B cell (primary cell): ENCODE results near the gene UBL3. TPM values are rescaled to one million over a fixed set of nuclear protein-coding genes. Genes with fewer than 3 reads are reported as not detected.

Experiments
- ATAC-seq: fragments of 200-7000 bp; cut with Tn5 transposase; one replicate; pipeline ENCODE4 v1.10.0; 2021; ENCODE audit warnings: low read depth, mild to moderate bottlenecking, moderate number of reproducible peaks, moderate library complexity
- CTCF ChIA-PET: fragments of 350-600 bp; sonication (Branson Sonifier 250); formaldehyde crosslinking; loops from one replicate; lab custom pipeline; 2021; ENCODE audit warnings: antibody characterized with exemption, inconsistent platforms; lab: Charles Lee
- POLR2A ChIA-PET: fragments of 350-600 bp; sonication (Branson Sonifier 250); formaldehyde crosslinking; loops from one replicate; lab custom pipeline; 2021; ENCODE audit warnings: antibody characterized with exemption; lab: Charles Lee
- DNase-seq: peaks from one replicate; pipeline ENCODE4 v3.0.0; 2013
- H2AFZ ChIP-seq: 2 replicates; pipeline ENCODE4 v1.6.1; 2012; ENCODE audit warnings: mild to moderate bottlenecking, low read depth, low read length; ENCODE audit not compliant: insufficient read depth, poor library complexity, severe bottlenecking
- H3K27ac ChIP-seq, 2 donors: 1 replicate in 1 of 2; 2 replicates in 1 of 2; pipeline ENCODE4 v1.5.1; 2012 to 2013; ENCODE audit warnings: low read length in 2 of 2, mild to moderate bottlenecking in 2 of 2, moderate library complexity in 1 of 2
- H3K27me3 ChIP-seq, 4 experiments: fragments of 200-600 bp in 1 of 4; sonication (generic) in 1 of 4; replicated peaks in 1 of 4; 1 replicate in 2 of 4; 2 replicates in 2 of 4; pipeline versions ENCODE4 v1.6.1 to v1.7.0; 2013 to 2016; ENCODE audit warnings: low read length in 3 of 4, mild to moderate bottlenecking in 2 of 4, mixed read lengths in 1 of 4, moderate library complexity in 1 of 4; ENCODE audit not compliant: insufficient read depth in 4 of 4, control insufficient read depth in 3 of 4; ENCODE audit errors: control extremely low read depth in 1 of 4
- H3K36me3 ChIP-seq, 2 experiments: replicated peaks in 1 of 2; 1 replicate in 1 of 2; 2 replicates in 1 of 2; pipeline versions ENCODE4 v1.6.1 to v1.7.1; 2013; ENCODE audit warnings: low read length in 1 of 2; ENCODE audit not compliant: insufficient read depth in 2 of 2, control insufficient read depth in 1 of 2; ENCODE audit errors: control extremely low read depth in 1 of 2, extremely low read depth in 1 of 2
- H3K4me1 ChIP-seq, 2 donors: fragments of 200-600 bp in 1 of 2; sonication (generic) in 1 of 2; 1 replicate in 1 of 2; 2 replicates in 1 of 2; pipeline versions ENCODE4 v1.5.1 to v1.6.1; 2013 to 2017; ENCODE audit warnings: low read length in 2 of 2; ENCODE audit not compliant: control insufficient read depth in 2 of 2, insufficient read depth in 2 of 2
- H3K4me2 ChIP-seq: replicated peaks from 2 replicates; pipeline ENCODE3; 2012; ENCODE audit warnings: mild to moderate bottlenecking, low read depth, low read length; ENCODE audit not compliant: poor library complexity, severe bottlenecking
- H3K4me3 ChIP-seq, 5 experiments: fragments of 200-600 bp in 1 of 5; sonication (generic) in 1 of 5; 1 replicate in 3 of 5; 2 replicates in 2 of 5; pipeline versions ENCODE4 v1.5.1 to v1.7.0; 2011 to 2016; ENCODE audit warnings: low read length in 4 of 5, mild to moderate bottlenecking in 4 of 5, low read depth in 2 of 5, control low read depth in 1 of 5, moderate library complexity in 1 of 5; ENCODE audit not compliant: insufficient read depth in 1 of 5; ENCODE audit errors: control extremely low read depth in 1 of 5, extremely low read depth in 1 of 5
- H3K79me2 ChIP-seq: fragments of 200-600 bp; sonication (generic); one replicate; pipeline ENCODE4 v1.6.0; 2016; ENCODE audit warnings: low read length; ENCODE audit not compliant: control insufficient read depth, insufficient read depth
- H3K9ac ChIP-seq: fragments of 200-600 bp; sonication (generic); 2 replicates; pipeline ENCODE4 v1.6.1; 2017; ENCODE audit warnings: mild to moderate bottlenecking, low read length, moderate library complexity
- H3K9me3 ChIP-seq, 3 donors: one replicate each; pipeline versions ENCODE4 v1.6.1 to v1.7.1; 2013; ENCODE audit warnings: low read length in 2 of 3; ENCODE audit not compliant: control insufficient read depth in 2 of 3, insufficient read depth in 1 of 3; ENCODE audit errors: control extremely low read depth in 1 of 3
- H4K20me1 ChIP-seq: 2 replicates; pipeline ENCODE4 v1.6.0; 2012; ENCODE audit warnings: mild to moderate bottlenecking, low read length; ENCODE audit not compliant: insufficient read depth, control insufficient read depth, poor library complexity, severe bottlenecking
- H3K27ac Mint-ChIP-seq: one replicate; pipeline ENCODE4 v1.8.0; 2021; ENCODE audit warnings: mixed read lengths
- H3K27me3 Mint-ChIP-seq: one replicate; pipeline ENCODE4 v1.8.0; 2021; ENCODE audit warnings: mixed read lengths
- H3K4me1 Mint-ChIP-seq: one replicate; pipeline ENCODE4 v1.8.0; 2021; ENCODE audit warnings: mixed read lengths
- H3K4me3 Mint-ChIP-seq: one replicate; pipeline ENCODE4 v1.8.0; 2021; ENCODE audit warnings: mixed read lengths
- H3K9me3 Mint-ChIP-seq: one replicate; pipeline ENCODE4 v1.8.0; 2022; ENCODE audit warnings: mixed read lengths; ENCODE audit not compliant: insufficient read depth
- CTCF ChIP-seq: fragments of 200-600 bp; IDR thresholded peaks from one replicate; pipeline ENCODE4 v1.8.0; 2022; ENCODE audit warnings: antibody characterized with exemption, mild to moderate bottlenecking
- EZH2 ChIP-seq: IDR thresholded peaks from 2 replicates; pipeline ENCODE4 v1.6.1; 2012; ENCODE audit warnings: borderline replicate concordance, low read depth, mild to moderate bottlenecking, moderate library complexity, low read length; ENCODE audit not compliant: insufficient read depth, poor library complexity, severe bottlenecking
- WGBS: methylation state at CpG from one replicate; pipeline ENCODE4 v1.1.5; 2013; ENCODE audit warnings: missing lambda C conversion rate; ENCODE audit not compliant: insufficient coverage; 5-methylcytosine and 5-hydroxymethylcytosine counted together
- intact Hi-C: fragments of 100-400 bp; cut with micrococcal nuclease; formaldehyde crosslinking; loops from one replicate; pipeline ENCODE4 v1.10.0; 2022
- polyA plus RNA-seq: library from polyadenylated mRNA; depleted of rRNA; stranded (reverse); fragments of >200 nt; gene quantifications from 2 replicates; pipeline ENCODE4 v1.2.3, GENCODE V29; 2012
- total RNA-seq, 2 donors: library from RNA; stranded (reverse); fragments of 120-200 nt in 1 of 2; gene quantifications; 1 replicate in 1 of 2; 2 replicates in 1 of 2; pipeline versions ENCODE4 v1.2.3 to v1.2.4, GENCODE V29; 2013 to 2022

UBL3 gene
- total and polyA plus RNA-seq, 2 donors (not counting 1 experiment from before 2014, with no cell fraction given): 7.3 to 27.9 TPM

- ChIA-PET POLR2A (no interaction called here), CTCF (interaction anchor here (1.3 kb wide), 1 partner anchor 31 kb away, joined by 3 read pairs; no protein-coding TSS in a partner anchor)
- no peak for TF ChIP-seq CTCF
- no peak for TF ChIP-seq EZH2
- ATAC-seq (no peak), DNase-seq (no peak)
- intact Hi-C loops: no loop called here
- H3K27me3 ChIP-seq: no peaks in the 10 kb centered on the region
- H4K20me1 ChIP-seq: peaks cover 67% of the 10 kb centered on the region
- no peaks in the 10 kb centered on the region for H3K27me3 Mint-ChIP-seq
- no peak overlapping the region for H3K4me2 ChIP-seq
- H3K4me3 Mint-ChIP-seq: no peak overlapping the region
- no peak overlapping the region for H3K27ac ChIP-seq
- peaks cover 2 to 4% of the 10 kb centered on the region in 2 donors for H3K4me1 ChIP-seq
- no peaks in the 10 kb centered on the region for H3K9me3 Mint-ChIP-seq
- H3K9ac ChIP-seq: no peak overlapping the region
- H2AFZ ChIP-seq: no peak overlapping the region
- no peaks in the 10 kb centered on the region for H3K36me3 ChIP-seq
- WGBS: 77% methylated on average over 3 of the region's 4 CpGs
- no peak overlapping the region for H3K27ac Mint-ChIP-seq
- no peak overlapping the region for H3K4me3 ChIP-seq
- H3K9me3 ChIP-seq: peaks cover 2 to 7% (median 4%) of the 10 kb centered on the region in 3 donors
- H3K79me2 ChIP-seq: peaks cover 95% of the 10 kb centered on the region
- H3K4me1 Mint-ChIP-seq: peaks cover 10% of the 10 kb centered on the region
Observed at GRCh38 chr13:29801737-29802305, 48.6 kb downstream of the UBL3 start.

- H3K4me1 Mint-ChIP-seq: peaks cover 5% of the 10 kb centered on the region
- DNase-seq (no peak), ATAC-seq (no peak)
- Histone ChIP-seq H3K27me3 (no peaks in the 10 kb centered on the region), H3K4me2 (no peak overlapping the region), H3K9me3 (peaks cover 2 to 7% (median 4%) of the 10 kb centered on the region in 3 donors), H3K36me3 (no peaks in the 10 kb centered on the region), H4K20me1 (peaks cover 67% of the 10 kb centered on the region), H3K79me2 (peaks cover 95% of the 10 kb centered on the region), H3K9ac (no peak overlapping the region), H2AFZ (no peak overlapping the region), H3K4me1 (peaks cover 2 to 4% of the 10 kb centered on the region in 2 donors), H3K4me3 (no peak overlapping the region), H3K27ac (no peak overlapping the region)
- H3K4me3 Mint-ChIP-seq: no peak overlapping the region
- H3K27ac Mint-ChIP-seq: no peak overlapping the region
- WGBS: 98% methylated on average over 4 of the region's 4 CpGs
- no peaks in the 10 kb centered on the region for H3K27me3 Mint-ChIP-seq
- H3K9me3 Mint-ChIP-seq: no peaks in the 10 kb centered on the region
- no peak for TF ChIP-seq CTCF
- TF ChIP-seq EZH2: no peak
- ChIA-PET POLR2A (no interaction called here), CTCF (interaction anchor here (1.0 to 1.3 kb wide), 2 partner anchors 30 to 123 kb away, joined by 3 to 4 read pairs; no protein-coding TSS in a partner anchor)
- intact Hi-C loops: no loop called here
Observed at GRCh38 chr13:29801102-29801501, 49.3 kb downstream of the UBL3 start.
